Mammary epithelial cell (primary cell): ENCODE measurements around the gene C22orf15.

ENCODE experiments used
- CTCF ChIP-seq, 2 donors: IDR thresholded peaks in 1 of 2; conservative IDR thresholded peaks in 1 of 2; 2 replicates each; pipeline ENCODE4 v1.5.1; 2011 to 2012; ENCODE audit warnings: inconsistent platforms in 2 of 2, low read length in 2 of 2, mild to moderate bottlenecking in 2 of 2, control low read depth in 1 of 2, low read depth in 1 of 2; ENCODE audit not compliant: insufficient read depth in 1 of 2; ENCODE audit errors: extremely low read depth in 1 of 2
- EZH2 ChIP-seq: IDR thresholded peaks from 2 replicates; pipeline ENCODE4 v1.6.1; 2012; ENCODE audit warnings: low read length, inconsistent platforms, borderline replicate concordance

GRCh38 chr22:23763579-23763945 lies 772 bp downstream of the C22orf15 start:
- TF ChIP-seq CTCF (conservative IDR thresholded peaks at IDR 0.05 in 1 of 2, IDR thresholded peaks at IDR 0.05 in 1 of 2; ENCODE audit: extremely low read depth in 1 of 2, insufficient read depth in 1 of 2, low read depth in 1 of 2, low read length in 2 of 2) (no peak), EZH2 (no peak)
